ENCODE measurements around the gene CTSS. TPM values are rescaled to one million over a fixed set of nuclear protein-coding genes. Genes with fewer than 3 reads are reported as not detected.
"Not testable (repeated sequence)": the region's sequence is repeated elsewhere in the genome, so short reads cannot be mapped to it uniquely, and the experiment has no call there.

Gene CTSS
- 0.48 TPM for polyA plus RNA-seq (2013, experiment 1 of 2; ENCODE audit: insufficient read length)
- 0.60 TPM for polyA plus RNA-seq (2013, experiment 2 of 2; ENCODE audit: insufficient read length)

- DNase-seq, result peak; percentile 9
These were observed at the start of gene CTSS for GRCh38 chr1:150765296-150765976. Gene CTSS, minus strand, starts transcription at chr1:150765778. Its CDS starts 1,015 bp downstream, at chr1:150764763.

- DNase-seq, result peak; percentile 49
These were observed 47.6 kb upstream of the CTSS start for GRCh38 chr1:150813028-150813707.

GRCh38 chr1:150810958-150811659 lies 45.5 kb upstream of the CTSS start:
- no peak for DNase-seq

- DNase-seq, result peak; percentile 79
These were observed 44.1 kb upstream of the CTSS start for GRCh38 chr1:150809651-150810050.

- no peak for DNase-seq
These were observed 43.3 kb upstream of the CTSS start for GRCh38 chr1:150808846-150809245.

- no peak for DNase-seq
These were observed 42.5 kb upstream of the CTSS start, which contains the start of gene CTSK for GRCh38 chr1:150808121-150808520. Gene CTSK, minus strand, starts transcription at chr1:150808260. Its CDS starts 1,455 bp downstream, at chr1:150806805.

- DNase-seq, result peak; percentile 41
These were observed 41.9 kb upstream of the CTSS start for GRCh38 chr1:150807249-150808023.

GRCh38 chr1:150805899-150806298 lies 40.3 kb upstream of the CTSS start:
- DNase-seq, result no peak

- DNase-seq, result no peak
These were observed 39.1 kb upstream of the CTSS start for GRCh38 chr1:150804671-150805070.

GRCh38 chr1:150799089-150799488 lies 33.5 kb upstream of the CTSS start:
- DNase-seq, result no peak

- DNase-seq, result peak; percentile 76
These were observed 32.9 kb upstream of the CTSS start for GRCh38 chr1:150798525-150798924.

- DNase-seq, result no peak
These were observed 30.8 kb upstream of the CTSS start for GRCh38 chr1:150796374-150796773.

- DNase-seq, result not testable (repeated sequence)
These were observed 28.2 kb upstream of the CTSS start for GRCh38 chr1:150793778-150794177.

- no peak for DNase-seq
These were observed 27.6 kb upstream of the CTSS start for GRCh38 chr1:150793221-150793620.

GRCh38 chr1:150791585-150791984 lies 26.0 kb upstream of the CTSS start:
- DNase-seq, result no peak

GRCh38 chr1:150789396-150789795 lies 23.8 kb upstream of the CTSS start:
- no peak for DNase-seq

GRCh38 chr1:150788946-150789345 lies 23.4 kb upstream of the CTSS start:
- DNase-seq, result no peak

GRCh38 chr1:150787455-150787854 lies 21.9 kb upstream of the CTSS start:
- DNase-seq, result no peak

GRCh38 chr1:150780510-150780909 lies 14.9 kb upstream of the CTSS start:
- no peak for DNase-seq

- DNase-seq, result no peak
These were observed 12.8 kb upstream of the CTSS start for GRCh38 chr1:150778409-150778808.

- no peak for DNase-seq
These were observed 12.0 kb upstream of the CTSS start for GRCh38 chr1:150777544-150777943.

- DNase-seq, result not testable (repeated sequence)
These were observed 10.4 kb upstream of the CTSS start for GRCh38 chr1:150775931-150776505.
